ENCODE measurements around the gene ESF1. TPM values are rescaled to one million over a fixed set of nuclear protein-coding genes. Genes with fewer than 3 reads are reported as not detected.

Gene ESF1
- total and polyA plus RNA-seq, 9 of the 15 experiments (the other 6 are each of a cell fraction or from before 2014, with no cell fraction given): 7.0 to 30.4 (median 18.6) TPM

DNA sequence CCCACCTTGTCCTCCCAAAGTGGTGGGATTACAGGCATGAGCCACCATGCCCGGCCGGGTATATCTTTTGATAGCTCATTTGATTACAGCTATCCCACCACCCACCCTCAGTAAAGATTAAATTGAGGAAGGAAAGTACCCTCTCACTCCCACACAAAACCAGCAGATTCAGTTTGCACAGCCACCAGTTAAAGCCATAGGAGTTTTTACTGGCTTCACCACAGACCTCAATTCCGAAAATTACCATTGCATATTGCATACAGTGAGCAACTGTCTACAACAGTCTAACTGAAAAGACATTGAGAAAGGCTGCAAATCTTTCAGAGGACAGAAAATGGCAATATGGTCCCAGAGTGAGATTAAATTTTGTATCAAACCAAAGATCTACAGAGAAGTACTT is 34.9 kb downstream of the ESF1 start (continued):
- no peak for TF ChIP-seq KLF10 (CRISPR knock-in tag; IDR thresholded peaks at IDR 0.05)
- no peak for TF ChIP-seq ZNF184 (CRISPR knock-in tag; IDR thresholded peaks at IDR 0.05)
- TF ChIP-seq, protein P1, sequence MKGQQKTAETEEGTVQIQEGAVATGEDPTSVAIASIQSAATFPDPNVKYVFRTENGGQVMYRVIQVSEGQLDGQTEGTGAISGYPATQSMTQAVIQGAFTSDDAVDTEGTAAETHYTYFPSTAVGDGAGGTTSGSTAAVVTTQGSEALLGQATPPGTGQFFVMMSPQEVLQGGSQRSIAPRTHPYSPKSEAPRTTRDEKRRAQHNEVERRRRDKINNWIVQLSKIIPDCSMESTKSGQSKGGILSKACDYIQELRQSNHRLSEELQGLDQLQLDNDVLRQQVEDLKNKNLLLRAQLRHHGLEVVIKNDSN (CRISPR knock-in tag; IDR thresholded peaks at IDR 0.05): no peak

DNA sequence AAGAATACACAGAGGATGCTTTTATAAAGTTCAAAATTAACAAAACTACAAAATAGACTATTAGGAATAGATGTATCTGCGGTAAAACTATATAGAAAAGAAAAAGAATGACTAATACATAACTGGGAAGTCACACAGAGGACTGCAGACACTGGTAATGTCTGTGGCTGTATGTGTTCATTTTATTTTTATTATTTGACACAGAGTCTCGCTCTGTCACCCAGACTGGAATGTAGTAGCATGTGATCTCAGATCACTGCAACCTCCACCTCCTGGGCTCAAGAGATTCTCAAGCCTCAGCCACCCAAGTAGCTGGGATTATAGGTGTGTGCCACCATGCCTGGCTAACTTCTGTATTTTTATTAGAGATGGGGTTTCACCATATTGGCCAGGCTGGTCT is 38.9 kb downstream of the ESF1 start:
- Histone ChIP-seq H3K4me2 (ENCODE audit: insufficient read depth, low read length) (no peak overlapping the region), H3K79me2 (ENCODE audit: control insufficient read depth, insufficient read depth, low read length) (no peaks in the 10 kb centered on the region; the same call in 2 of the 3 replicates), H3K9me3 (replicated peaks; ENCODE audit: control insufficient read depth, insufficient read depth, low read depth, low read length) (no peaks in the 10 kb centered on the region), H4K20me1 (replicated peaks; ENCODE audit: control insufficient read depth, insufficient read depth, low read length) (no peaks in the 10 kb centered on the region), H3K27ac (ENCODE audit: extremely low read depth, low read depth, low read length) (no peak overlapping the region), H3K27me3 (ENCODE audit: control insufficient read depth in 2 of 2, insufficient read depth in 2 of 2, low read length in 2 of 2) (no peaks in the 10 kb centered on the region), H3K4me3 (no peak overlapping the region), H3K9ac (ENCODE audit: insufficient read depth in 1 of 2, low read depth in 2 of 2, low read length in 2 of 2) (no peak overlapping the region), H2AFZ (ENCODE audit: low read depth, low read length) (no peak overlapping the region), H3K4me1 (replicated peaks in 1 of 2; ENCODE audit: control insufficient read depth in 2 of 2, insufficient read depth in 2 of 2, low read length in 2 of 2) (no peaks in the 10 kb centered on the region; a peak in 1 of 5 replicates), H3K9me1 (ENCODE audit: control insufficient read depth, insufficient read depth, low read length) (no peaks in the 10 kb centered on the region), H3K36me3 (ENCODE audit: control insufficient read depth, insufficient read depth, low read length) (peaks cover 42% of the 10 kb centered on the region; the same call in 1 of the 3 replicates)
- no TSS peak for BruUV-seq (replicated peaks)
- CTCF ChIA-PET (ENCODE audit: low intra/inter-chr PET ratio): no interaction called here
- POLR2A ChIA-PET: no interaction called here
- intact Hi-C loops (cut with micrococcal nuclease) (no loop called here), in situ Hi-C loops (cut with MboI) (no loop called here)
- WGBS (ENCODE audit: insufficient coverage, low coverage, missing lambda C conversion rate): 94% methylated on average over 2 of the region's 2 CpGs
- ATAC-seq: no peak
- FAIRE-seq: no peak
- TF ChIP-seq MECOM (CRISPR knock-in tag; IDR thresholded peaks at IDR 0.05): no peak
- TF ChIP-seq, protein P2, sequence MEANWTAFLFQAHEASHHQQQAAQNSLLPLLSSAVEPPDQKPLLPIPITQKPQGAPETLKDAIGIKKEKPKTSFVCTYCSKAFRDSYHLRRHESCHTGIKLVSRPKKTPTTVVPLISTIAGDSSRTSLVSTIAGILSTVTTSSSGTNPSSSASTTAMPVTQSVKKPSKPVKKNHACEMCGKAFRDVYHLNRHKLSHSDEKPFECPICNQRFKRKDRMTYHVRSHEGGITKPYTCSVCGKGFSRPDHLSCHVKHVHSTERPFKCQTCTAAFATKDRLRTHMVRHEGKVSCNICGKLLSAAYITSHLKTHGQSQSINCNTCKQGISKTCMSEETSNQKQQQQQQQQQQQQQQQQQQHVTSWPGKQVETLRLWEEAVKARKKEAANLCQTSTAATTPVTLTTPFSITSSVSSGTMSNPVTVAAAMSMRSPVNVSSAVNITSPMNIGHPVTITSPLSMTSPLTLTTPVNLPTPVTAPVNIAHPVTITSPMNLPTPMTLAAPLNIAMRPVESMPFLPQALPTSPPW (CRISPR knock-in tag; IDR thresholded peaks at IDR 0.05): no peak
- DNase-seq (ENCODE audit: extremely low read depth in 1 of 4, low spot score in 3 of 4): no peak

Data from K562 (cell line).